Stimulated activated CD4-positive, alpha-beta T cell treated with anti-CD3 and anti-CD28 coated beads, Interleukin-15, amount 100 ng/mL, for 24 hours (primary cell): ENCODE data around the gene COMT.
A peak's percentile ranks its signal among the peaks of the same experiment; 100 is the strongest.

ENCODE experiments used
- DNase-seq: peaks from one replicate; pipeline ENCODE4 v3.0.0-alpha.2; 2020

COMT gene

DNA sequence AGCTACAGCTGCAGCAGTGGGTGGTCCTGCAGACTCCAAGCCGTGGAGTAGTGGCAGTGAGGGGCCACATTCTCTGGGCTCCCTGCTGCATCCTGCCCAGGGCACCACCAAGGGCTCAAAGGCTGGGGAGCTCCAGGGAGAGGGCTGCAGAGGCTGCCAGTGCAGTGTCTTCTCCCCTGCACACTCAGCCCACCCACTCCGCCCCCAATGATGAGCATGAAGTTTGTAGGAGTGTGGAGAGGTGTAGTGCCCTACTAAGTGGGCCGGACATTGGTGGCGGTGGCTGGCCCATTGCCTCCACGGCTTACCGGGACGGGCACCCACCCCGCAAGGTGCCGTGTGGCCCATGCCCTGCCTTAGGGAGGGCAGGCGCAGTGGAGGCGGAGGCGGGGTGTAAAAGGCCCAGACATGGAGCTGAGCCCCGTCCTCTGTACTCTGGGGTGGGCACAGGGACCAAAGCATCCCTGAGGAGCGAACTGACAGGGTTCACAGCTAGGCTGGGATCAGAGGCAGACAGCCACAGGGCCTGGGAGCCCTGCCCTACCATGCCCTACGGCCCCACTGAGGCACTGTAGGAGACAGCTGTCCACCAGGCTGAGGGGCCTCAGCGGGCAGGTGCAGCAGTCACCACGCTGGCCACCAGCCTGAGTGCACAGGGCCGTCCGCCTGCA is 56.1 kb downstream of the COMT start:
- no peak for DNase-seq

DNA sequence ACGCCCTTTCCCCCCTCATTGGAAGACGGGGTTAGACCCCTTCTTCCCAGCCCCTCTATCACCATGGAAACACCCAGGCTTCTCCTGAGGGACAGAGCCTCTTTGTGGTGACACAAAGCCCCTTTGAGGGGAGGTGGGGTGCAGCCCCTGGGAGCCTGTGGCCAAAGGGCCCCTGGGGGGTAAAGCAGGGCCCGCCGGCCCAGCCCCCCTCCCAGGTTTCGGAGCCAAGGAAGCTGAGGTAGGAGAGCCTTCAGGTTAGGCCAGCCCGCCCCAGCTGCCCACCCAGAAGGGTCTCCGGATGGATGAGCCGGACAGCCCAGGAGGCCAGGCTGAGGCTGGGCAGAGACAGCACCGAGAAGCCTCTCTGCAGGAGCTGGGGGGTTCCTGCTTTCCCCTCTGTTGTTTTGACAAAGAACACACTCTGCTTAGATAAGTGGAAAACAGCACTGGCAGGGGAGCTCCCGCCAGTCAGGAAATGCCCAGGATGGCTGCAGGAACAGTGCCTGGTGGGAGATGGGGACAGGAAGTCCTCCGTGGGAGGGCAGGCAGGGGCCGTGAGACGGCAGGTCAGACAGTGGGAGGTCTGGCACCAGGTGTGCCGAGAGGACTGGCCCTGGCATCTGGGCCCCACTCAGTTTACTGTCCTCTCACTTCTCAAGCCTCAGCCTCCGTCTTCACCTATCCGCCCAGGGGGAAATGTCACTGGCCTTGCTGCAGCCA is 56.8 kb downstream of the COMT start:
- DNase-seq, result no peak

DNA sequence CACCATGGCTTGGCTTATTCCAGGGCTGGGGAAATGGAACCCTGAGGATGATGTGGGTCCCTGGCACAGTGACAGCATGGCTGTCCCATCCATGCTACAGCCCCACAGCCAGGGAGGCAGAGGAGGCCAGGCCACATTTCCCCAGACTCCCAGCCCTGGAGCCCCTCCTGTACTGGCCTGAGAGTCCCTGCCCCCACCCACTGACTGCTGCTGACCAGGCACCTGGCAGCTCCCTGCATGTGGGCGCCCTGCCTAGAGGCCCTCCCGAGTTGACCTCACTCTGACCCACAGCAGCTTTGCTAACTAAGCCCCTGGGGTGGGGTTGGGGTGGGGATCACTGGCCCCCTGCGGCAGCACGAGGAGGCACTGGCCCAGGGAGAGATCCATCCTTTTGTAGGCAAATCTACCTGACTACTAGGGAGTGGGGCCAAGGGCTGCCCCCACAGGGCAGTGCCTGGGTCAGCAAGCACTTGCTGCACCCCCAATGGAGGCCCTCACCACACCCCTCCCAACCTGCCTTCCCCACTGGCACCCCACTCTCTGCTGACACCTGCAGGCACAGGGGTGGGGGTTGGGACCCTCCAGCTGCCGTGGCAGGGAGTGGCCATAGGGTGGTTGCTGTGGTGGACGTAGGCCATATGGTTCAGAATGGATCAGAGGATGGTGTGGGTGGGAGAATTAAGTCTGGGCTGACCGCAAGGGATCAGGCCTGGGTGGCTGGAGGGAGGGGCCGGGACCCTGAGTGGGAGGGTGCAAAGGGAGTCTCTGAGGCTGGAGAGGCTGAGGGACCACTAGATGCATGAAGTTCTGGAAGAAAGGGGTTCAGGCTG is 57.6 kb downstream of the COMT start:
- DNase-seq, result no peak

- DNase-seq, result no peak
Observed at GRCh38 chr22:20000246-20001081, 58.9 kb downstream of the COMT start.

DNA sequence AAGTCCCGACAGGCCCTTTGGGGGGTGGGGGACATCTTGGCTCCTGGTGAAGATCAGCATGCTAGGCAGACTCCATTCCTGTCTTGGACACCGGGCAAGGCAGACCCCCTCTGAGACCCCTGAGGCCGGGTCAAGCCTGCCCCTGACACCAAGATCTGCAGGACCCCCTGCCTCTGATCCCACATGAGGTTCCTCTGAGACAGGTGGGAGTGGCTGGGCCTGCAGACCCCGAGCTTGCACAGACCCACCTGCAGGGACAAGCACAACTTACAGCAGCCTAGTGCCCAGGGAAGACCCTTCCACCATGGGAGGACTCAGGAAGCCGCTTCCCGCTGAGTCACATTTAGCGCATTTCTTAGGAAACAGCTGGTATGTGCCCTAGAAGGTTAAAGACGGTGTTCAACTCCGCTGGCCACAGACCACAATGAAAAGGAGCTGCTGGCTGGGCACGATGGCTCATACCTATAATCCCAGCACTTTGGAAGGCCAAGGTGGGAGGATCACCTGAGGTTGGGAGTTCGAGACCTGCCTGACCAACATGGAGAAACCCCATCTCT is 59.6 kb downstream of the COMT start:
- no peak for DNase-seq

GRCh38 chr22:20002128-20002527 is 60.6 kb downstream of the COMT start:
- no peak for DNase-seq

DNA sequence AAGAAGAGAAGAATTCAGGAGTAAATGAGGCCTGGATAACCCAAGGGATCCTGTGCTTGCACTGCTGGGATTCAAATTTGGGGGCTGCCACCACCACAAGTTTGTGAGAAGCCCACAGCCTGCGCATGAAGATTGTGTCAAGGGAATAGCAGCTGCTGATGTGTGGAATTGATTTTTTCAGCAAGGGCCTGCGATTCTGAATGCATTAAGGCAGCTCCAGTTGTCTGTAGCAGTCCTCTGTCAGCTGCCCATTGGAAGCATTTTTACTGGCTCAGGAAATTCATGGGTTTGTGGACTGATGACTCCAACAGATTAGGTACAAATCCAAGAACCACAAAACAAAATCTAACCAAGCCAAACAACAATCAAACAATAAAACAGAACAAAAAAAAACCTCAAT is 61.1 kb downstream of the COMT start:
- no peak for DNase-seq

GRCh38 chr22:20003304-20003703 is 61.7 kb downstream of the COMT start:
- DNase-seq, result no peak

DNA sequence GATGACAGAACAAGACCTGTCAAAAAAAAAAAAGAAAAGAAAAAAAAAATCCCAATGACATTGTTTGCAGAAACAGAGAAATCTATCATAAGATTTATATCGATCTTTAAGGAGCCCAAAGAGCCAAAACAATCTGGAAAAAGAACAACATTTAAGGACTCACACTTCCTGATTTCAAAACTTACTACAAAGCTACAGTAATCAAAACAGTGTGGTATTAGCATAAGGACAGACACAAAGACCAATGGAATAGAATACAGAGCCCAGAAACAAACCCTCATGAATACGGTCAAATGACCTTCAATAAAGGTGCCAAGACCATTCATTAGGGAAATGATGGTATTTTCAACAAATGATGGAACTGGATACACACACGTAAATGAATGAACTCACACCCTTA is 62.9 kb downstream of the COMT start:
- no peak for DNase-seq

DNA sequence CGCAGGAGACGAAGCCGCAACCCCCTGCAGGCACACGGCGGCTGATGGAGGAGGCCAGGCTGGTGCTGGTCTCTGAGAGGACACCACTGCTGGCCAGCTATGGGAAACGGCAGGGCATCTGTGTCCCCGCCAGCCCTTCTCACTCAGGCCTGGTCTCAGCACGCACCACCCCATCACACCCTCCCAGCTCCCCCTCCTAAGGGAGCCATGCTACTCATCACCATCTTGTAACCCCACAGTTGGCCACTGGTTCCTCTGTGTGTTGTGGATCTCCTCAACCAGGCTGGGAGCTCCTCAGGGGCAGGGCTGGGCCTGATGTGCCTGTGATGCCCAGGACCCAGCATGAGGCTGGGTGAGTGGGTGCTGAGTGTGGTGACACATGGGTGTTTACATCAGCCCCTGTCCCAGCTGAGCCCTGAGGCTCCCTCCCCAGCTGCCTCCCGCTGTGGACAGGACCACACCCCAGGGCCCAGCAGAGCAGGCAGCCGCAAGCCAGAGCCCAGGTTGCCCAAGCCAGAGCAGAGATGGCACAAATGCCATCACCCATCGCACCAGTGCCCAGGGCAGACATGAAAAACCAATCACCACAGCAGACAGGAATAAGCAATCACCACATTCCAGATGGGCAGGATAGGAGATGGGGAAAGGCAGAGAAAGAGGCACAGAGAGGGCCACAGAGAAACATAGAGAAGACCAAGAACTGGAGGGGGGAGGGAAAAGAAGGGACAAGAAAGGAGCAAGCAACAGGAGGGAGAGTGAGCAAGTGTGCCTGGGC is 66.8 kb downstream of the COMT start:
- no peak for DNase-seq

GRCh38 chr22:20009018-20009491 is 67.5 kb downstream of the COMT start:
- DNase-seq, result no peak

DNA sequence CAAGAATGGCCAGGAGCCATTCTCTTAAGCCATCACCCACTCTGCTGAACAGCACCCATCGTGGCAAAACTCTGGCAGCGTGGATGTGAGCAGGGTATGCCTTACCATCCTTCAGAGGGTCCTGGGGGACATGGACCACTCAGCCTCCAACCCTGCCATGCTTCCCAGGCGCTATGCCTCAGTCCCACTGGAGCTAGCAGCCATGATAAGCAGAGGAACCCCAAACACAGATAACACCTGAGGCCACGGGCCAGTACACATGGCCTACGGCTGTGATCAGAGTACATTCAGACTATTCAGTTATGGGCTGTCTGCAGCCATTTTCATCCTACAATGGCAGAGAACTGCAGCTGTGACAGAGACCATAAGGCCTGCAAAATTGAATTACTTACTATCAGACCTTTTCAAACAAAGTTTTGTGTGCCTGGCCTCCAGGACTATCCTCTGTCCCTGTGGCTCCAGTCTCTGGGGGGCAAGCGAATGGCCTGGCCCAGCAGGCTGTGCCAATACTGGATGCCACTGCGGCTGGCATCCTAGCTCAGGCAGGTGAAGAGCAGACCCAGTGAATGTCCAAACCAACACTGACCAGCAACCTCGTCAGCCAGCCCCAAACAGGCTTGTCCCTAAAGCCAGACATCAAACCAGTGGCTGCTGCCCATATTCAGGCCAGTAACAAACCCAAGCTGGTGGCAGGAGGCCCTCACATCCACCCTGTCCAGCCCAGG is 68.2 kb downstream of the COMT start:
- DNase-seq, result no peak

GRCh38 chr22:20010307-20011122 is 68.9 kb downstream of the COMT start:
- DNase-seq, result no peak

DNA sequence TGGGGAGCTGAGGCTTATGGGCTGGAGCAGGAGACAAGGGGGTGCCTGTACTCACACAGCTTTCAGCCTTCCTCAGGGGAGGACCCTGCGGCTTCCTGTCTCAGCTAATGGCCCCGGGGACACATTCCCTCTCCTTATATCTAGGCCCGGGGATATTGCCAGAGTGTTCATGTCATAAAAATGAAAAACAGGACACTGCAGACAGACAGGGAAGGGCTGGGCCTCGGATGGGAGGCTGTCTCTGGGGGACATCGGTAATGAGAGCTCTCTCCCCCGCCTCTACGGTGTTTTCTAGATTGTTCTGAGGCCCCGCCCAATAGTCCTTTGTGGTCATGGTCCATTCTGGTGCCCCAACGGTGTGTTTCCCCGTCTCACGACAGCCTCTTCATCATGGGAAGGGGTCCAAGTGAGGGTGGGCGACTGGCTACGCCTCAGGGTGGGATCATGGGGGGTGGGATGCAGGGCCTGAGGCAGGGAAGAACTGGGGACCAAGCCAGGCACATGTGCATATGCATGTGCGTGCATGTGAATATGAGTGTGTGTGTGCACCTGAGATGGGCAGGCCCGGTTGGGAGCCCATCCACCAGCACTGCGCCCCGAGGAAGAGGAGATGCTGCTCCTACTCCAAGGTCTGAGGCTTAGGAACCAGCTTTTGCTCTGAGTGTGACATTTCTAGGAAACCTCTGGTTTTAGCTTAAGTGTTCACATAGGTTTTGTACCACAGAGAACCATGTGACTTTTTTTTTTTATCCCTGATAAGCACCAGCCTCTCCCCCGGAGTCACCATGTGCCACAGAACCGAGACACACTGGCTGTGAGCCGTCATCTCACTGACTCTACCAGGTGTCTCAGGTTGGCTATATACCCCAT is 69.8 kb downstream of the COMT start:
- DNase-seq, result no peak

DNA sequence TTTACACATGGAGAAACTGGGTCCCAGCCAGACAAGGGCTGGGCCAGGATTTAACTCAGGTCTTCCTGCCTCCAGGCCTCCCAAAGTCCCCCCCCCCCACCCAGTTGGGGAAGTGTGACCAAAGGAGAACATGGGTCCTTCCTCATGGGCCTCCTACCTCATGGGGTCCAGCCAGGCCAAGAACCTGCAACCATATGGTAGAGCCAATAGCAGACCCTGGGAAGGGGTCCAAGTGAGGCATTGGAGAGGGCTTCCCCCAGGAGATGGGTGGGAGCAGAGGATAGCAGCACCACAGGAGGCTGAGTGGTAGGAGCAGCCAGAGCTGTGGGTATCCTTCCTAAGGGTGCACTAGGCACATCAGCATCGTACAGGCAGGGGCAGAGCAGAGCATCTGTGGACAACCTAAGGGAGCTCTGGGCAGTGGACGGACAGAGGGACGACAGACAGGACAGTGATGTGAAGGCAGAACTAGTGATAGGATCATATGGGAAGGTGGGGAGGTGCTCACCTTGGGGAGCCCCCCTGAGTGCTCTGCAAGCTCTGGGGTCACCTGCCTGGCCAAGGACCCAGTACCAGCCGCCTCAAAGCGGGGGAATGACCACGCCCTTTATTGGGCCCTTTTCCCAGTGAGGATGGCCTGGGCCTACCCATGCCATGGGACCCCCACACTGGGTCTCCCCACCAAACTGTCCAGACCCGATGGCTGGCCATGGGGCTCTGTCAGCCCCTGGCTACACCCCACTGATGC is 70.6 kb downstream of the COMT start:
- DNase-seq, result no peak

DNA sequence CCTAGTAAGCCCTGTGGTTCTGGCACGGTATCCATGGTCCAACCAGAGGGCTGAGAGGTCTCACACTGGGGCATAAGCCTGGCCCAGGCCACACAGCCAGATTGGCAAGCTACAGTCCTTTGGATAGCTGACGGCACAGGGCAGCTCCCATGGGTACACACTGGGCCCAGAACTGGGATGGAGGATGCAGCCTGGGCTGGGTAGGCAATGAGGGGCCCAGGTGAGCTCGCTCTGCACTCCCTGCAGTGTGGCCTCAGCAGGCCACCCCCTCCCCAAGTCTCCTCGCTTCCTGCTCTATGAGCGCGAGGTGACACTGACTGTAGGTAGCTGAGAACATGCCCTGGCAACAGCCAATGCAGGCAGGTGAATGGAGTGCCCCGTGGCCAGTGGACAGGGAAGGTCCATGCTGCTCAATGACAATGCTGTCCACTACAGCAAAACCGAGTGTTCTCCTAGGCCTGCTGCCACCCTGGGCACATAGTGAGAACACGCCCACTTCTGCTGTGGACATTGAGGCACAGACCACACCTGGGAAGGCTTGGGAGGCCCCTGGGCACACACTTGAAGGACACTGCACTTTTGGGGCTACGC is 71.3 kb downstream of the COMT start:
- DNase-seq, result no peak

- peak; percentile 47 for DNase-seq
Observed at GRCh38 chr22:20013382-20013871, 71.9 kb downstream of the COMT start.
